ENCODE measurements around the gene PPP1R36. TPM values are rescaled to one million over a fixed set of nuclear protein-coding genes. Genes with fewer than 3 reads are reported as not detected.

PPP1R36 gene
- total and polyA plus RNA-seq, 2 donors (not counting 3 experiments of a cell fraction or from before 2014, with no cell fraction given) = 0.28 to 0.60 TPM

GRCh38 chr14:64531567-64531966 lies 18.2 kb upstream of the PPP1R36 start:
- dilution Hi-C loops (cut with MboI; ENCODE audit: extremely low pct_ligation_motif_present, low sequenced_read_pairs) (no loop called here), intact Hi-C loops (cut with micrococcal nuclease) (no loop called here)

More at GRCh38 chr14:64531567-64531966, 18.2 kb upstream of the PPP1R36 start:
- Histone ChIP-seq H3K4me2 (ENCODE audit: insufficient read depth, low read length) (no peak overlapping the region), H3K9ac (replicated peaks; ENCODE audit: extremely low read depth, insufficient read depth, low read length) (no peak overlapping the region), H3K9me3 (replicated peaks; ENCODE audit: control insufficient read depth, insufficient read depth, low read length) (no peaks in the 10 kb centered on the region), H3K4me3 (replicated peaks in 1 of 3; ENCODE audit: insufficient read depth in 1 of 3, low read depth in 1 of 3, low read length in 3 of 3) (no peak overlapping the region), H3K79me2 (ENCODE audit: control insufficient read depth, insufficient read depth, low read length) (no peaks in the 10 kb centered on the region), H3K36me3 (ENCODE audit: control insufficient read depth in 2 of 2, extremely low read depth in 1 of 2, insufficient read depth in 2 of 2, low read length in 2 of 2) (no peaks in the 10 kb centered on the region), H3K27ac (ENCODE audit: insufficient read depth, low read depth, low read length) (no peak overlapping the region), H4K20me1 (replicated peaks; ENCODE audit: control insufficient read depth, extremely low read depth, insufficient read depth, low read length) (no peaks in the 10 kb centered on the region), H3K4me1 (ENCODE audit: control insufficient read depth, extremely low read depth, insufficient read depth, low read length) (peaks cover 18% of the 10 kb centered on the region), H2AFZ (ENCODE audit: low read depth, low read length) (no peak overlapping the region), H3K9me1 (replicated peaks; ENCODE audit: control insufficient read depth, extremely low read depth, insufficient read depth, low read length) (no peaks in the 10 kb centered on the region), H3K27me3 (ENCODE audit: control insufficient read depth in 2 of 2, insufficient read depth in 2 of 2, low read length in 2 of 2) (no peaks in the 10 kb centered on the region)
- POLR2A ChIA-PET = interaction anchor here (0.9 kb wide), 1 partner anchor 9 kb away, joined by 3 read pairs; the partner anchor contains the start of gene HSPA2
- no peak for FAIRE-seq
- CTCF ChIA-PET = interaction anchor here (1.2 to 2.7 kb wide), 2 partner anchors 9 to 11 kb away, joined by 3 to 15 read pairs; partner anchors contain the start of gene HSPA2
- no TSS peak for BruUV-seq (replicated peaks)
- TF ChIP-seq, protein P1, sequence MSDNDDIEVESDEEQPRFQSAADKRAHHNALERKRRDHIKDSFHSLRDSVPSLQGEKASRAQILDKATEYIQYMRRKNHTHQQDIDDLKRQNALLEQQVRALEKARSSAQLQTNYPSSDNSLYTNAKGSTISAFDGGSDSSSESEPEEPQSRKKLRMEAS (IDR thresholded peaks at IDR 0.05; ENCODE audit: insufficient read depth, insufficient read length) = no peak
- TF ChIP-seq MYC (IDR thresholded peaks at IDR 0.05; ENCODE audit: low read depth, low read length) (no peak), EZH2 (IDR thresholded peaks at IDR 0.05; ENCODE audit: borderline replicate concordance, low read depth, low read length, severe bottlenecking) (no peak), FOS (IDR thresholded peaks at IDR 0.05; ENCODE audit: borderline replicate concordance, insufficient read depth, low read length) (no peak), POLR2AphosphoS5 (IDR thresholded peaks at IDR 0.05; ENCODE audit: insufficient read depth, low read depth, low read length) (no peak), GATA2 (IDR thresholded peaks at IDR 0.05; ENCODE audit: insufficient read depth, insufficient read length, low read depth, low read length) (no peak), JUN (IDR thresholded peaks at IDR 0.05; ENCODE audit: borderline replicate concordance, insufficient read depth, insufficient read length, low read depth) (no peak), POLR2A (IDR thresholded peaks at IDR 0.05; ENCODE audit: low read depth, low read length) (no peak)
- TF ChIP-seq, protein P2, sequence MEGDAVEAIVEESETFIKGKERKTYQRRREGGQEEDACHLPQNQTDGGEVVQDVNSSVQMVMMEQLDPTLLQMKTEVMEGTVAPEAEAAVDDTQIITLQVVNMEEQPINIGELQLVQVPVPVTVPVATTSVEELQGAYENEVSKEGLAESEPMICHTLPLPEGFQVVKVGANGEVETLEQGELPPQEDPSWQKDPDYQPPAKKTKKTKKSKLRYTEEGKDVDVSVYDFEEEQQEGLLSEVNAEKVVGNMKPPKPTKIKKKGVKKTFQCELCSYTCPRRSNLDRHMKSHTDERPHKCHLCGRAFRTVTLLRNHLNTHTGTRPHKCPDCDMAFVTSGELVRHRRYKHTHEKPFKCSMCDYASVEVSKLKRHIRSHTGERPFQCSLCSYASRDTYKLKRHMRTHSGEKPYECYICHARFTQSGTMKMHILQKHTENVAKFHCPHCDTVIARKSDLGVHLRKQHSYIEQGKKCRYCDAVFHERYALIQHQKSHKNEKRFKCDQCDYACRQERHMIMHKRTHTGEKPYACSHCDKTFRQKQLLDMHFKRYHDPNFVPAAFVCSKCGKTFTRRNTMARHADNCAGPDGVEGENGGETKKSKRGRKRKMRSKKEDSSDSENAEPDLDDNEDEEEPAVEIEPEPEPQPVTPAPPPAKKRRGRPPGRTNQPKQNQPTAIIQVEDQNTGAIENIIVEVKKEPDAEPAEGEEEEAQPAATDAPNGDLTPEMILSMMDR (IDR thresholded peaks at IDR 0.05; ENCODE audit: extremely low read depth in 1 of 2, insufficient read depth in 1 of 2, low read depth in 1 of 2, low read length in 2 of 2) = no peak
- no peak for DNase-seq (ENCODE audit: low read depth, low spot score)
